NCI-H187 (cell line): Measurements from ENCODE around the gene TMEM192.
"Not testable (repeated sequence)": the region's sequence is repeated elsewhere in the genome, so short reads cannot be mapped to it uniquely, and the experiment has no call there.

Source experiments
- DNase-seq, 2 experiments: peaks; one replicate each; lab custom pipeline; 2025; lab: John Stamatoyannopoulos, UW

Gene TMEM192

GRCh38 chr4:165112368-165113121 is at the start of gene TMEM192:
TMEM192 (minus strand) TSS chr4:165112860; CDS start chr4:165112773, 87 bp downstream.
- peak; percentile 54 to 75 for DNase-seq

- no peak for DNase-seq
These were observed 46.1 kb upstream of the TMEM192 start for GRCh38 chr4:165158762-165159161.

GRCh38 chr4:165156906-165157305 is 44.2 kb upstream of the TMEM192 start:
- no peak for DNase-seq

GRCh38 chr4:165154482-165154881 is 41.8 kb upstream of the TMEM192 start:
- DNase-seq = no peak

GRCh38 chr4:165152527-165152926 is 39.9 kb upstream of the TMEM192 start:
- DNase-seq = no peak

GRCh38 chr4:165151734-165152133 is 39.1 kb upstream of the TMEM192 start:
- DNase-seq = no peak

- DNase-seq = no peak
These were observed 37.9 kb upstream of the TMEM192 start for GRCh38 chr4:165150545-165150944.

- DNase-seq = no peak
These were observed 26.2 kb upstream of the TMEM192 start for GRCh38 chr4:165138843-165139242.

- no peak for DNase-seq
These were observed 24.5 kb upstream of the TMEM192 start for GRCh38 chr4:165137205-165137604.

GRCh38 chr4:165136529-165136928 is 23.9 kb upstream of the TMEM192 start:
- DNase-seq = no peak

- DNase-seq = no peak
These were observed 20.5 kb upstream of the TMEM192 start for GRCh38 chr4:165133150-165133549.

GRCh38 chr4:165131247-165131832 is 18.7 kb upstream of the TMEM192 start:
- DNase-seq = peak; percentile 0 to 25

- no peak for DNase-seq
These were observed 17.3 kb upstream of the TMEM192 start for GRCh38 chr4:165129924-165130323.

- DNase-seq = not testable (repeated sequence)
These were observed 13.3 kb upstream of the TMEM192 start for GRCh38 chr4:165125869-165126499.

GRCh38 chr4:165124488-165124887 is 11.8 kb upstream of the TMEM192 start:
- DNase-seq = no peak

GRCh38 chr4:165118256-165118909 is 5.7 kb upstream of the TMEM192 start:
- DNase-seq = no peak

- no peak for DNase-seq
These were observed 2.6 kb upstream of the TMEM192 start for GRCh38 chr4:165115301-165115700.

- no peak for DNase-seq
These were observed 723 bp downstream of the TMEM192 start for GRCh38 chr4:165111906-165112367.

- DNase-seq = no peak
These were observed 6.1 kb downstream of the TMEM192 start for GRCh38 chr4:165106518-165106917.

GRCh38 chr4:165101641-165102040 is 11.0 kb downstream of the TMEM192 start:
- DNase-seq = no peak

GRCh38 chr4:165096776-165097175 is 15.9 kb downstream of the TMEM192 start:
- no peak for DNase-seq

- DNase-seq = no peak
These were observed 17.4 kb downstream of the TMEM192 start for GRCh38 chr4:165095291-165095690.

- DNase-seq = no peak
These were observed 17.8 kb downstream of the TMEM192 start for GRCh38 chr4:165094873-165095272.
